Psoas muscle (tissue), 8 donors: ENCODE data around the gene PHF13. TPM values are rescaled to one million over a fixed set of nuclear protein-coding genes. Genes with fewer than 3 reads are reported as not detected.
A peak's percentile ranks its signal among the peaks of the same experiment; 100 is the strongest.

ENCODE experiments used
- ATAC-seq, 4 donors: fragments of 200-7000 bp; cut with Tn5 transposase; one replicate each; pipeline ENCODE4 v1.9.1; 2020; ENCODE audit warnings: moderate library complexity in 3 of 4, mild to moderate bottlenecking in 2 of 4
- DNase-seq, 2 donors: peaks; one replicate each; pipeline ENCODE4 v3.0.0-alpha.2; 2020
- H3K27ac ChIP-seq: fragments of 200-600 bp; one replicate; pipeline ENCODE4 v1.8.0; 2022
- H3K27me3 ChIP-seq, 3 donors: fragments of 200-600 bp in 1 of 3; one replicate each; pipeline versions ENCODE4 v1.6.1 to v1.8.0; 2013 to 2022; ENCODE audit warnings: low read length in 2 of 3, mild to moderate bottlenecking in 2 of 3, moderate library complexity in 1 of 3; ENCODE audit not compliant: insufficient read depth in 3 of 3
- H3K36me3 ChIP-seq, 2 donors: fragments of 200-600 bp in 1 of 2; one replicate each; pipeline versions ENCODE4 v1.6.1 to v1.8.0; 2013 to 2022; ENCODE audit warnings: low read depth in 1 of 2, mild to moderate bottlenecking in 1 of 2, moderate library complexity in 1 of 2; ENCODE audit not compliant: insufficient read depth in 1 of 2
- H3K4me1 ChIP-seq: fragments of 200-600 bp; one replicate; pipeline ENCODE4 v1.8.0; 2022
- H3K4me3 ChIP-seq: fragments of 200-600 bp; one replicate; pipeline ENCODE4 v1.8.0; 2022; ENCODE audit warnings: mild to moderate bottlenecking
- H3K9me3 ChIP-seq: fragments of 200-600 bp; one replicate; pipeline ENCODE4 v1.8.0; 2022
- CTCF ChIP-seq: fragments of 200-600 bp; IDR thresholded peaks from one replicate; pipeline ENCODE4 v1.8.0; 2022; ENCODE audit warnings: antibody characterized with exemption
- WGBS, 3 donors: extraction: QIAGEN DNeasy Blood & Tissue Kit; methylation state at CpG; one replicate each; pipeline versions ENCODE4 v1.1.6 to v1.1.7; 2013; 5-methylcytosine and 5-hydroxymethylcytosine counted together
- intact Hi-C, 2 donors: fragments of 100-400 bp; cut with DNase I; formaldehyde crosslinking; loops; one replicate each; pipeline versions ENCODE4 v1.11.0 to v1.14.2; 2022
- polyA plus RNA-seq, 3 donors: library from polyadenylated mRNA; stranded (reverse); fragments of 200-250 nt; gene quantifications; one replicate each; pipeline ENCODE4 v1.2.3, GENCODE V29; 2013
- total RNA-seq, 4 donors: library from RNA; stranded (reverse); fragmentation: NEBNext Ultra II Directional in 2 of 4; extraction: Animal tissue kit (Norgen Biotek cat#: 25700) in 2 of 4; gene quantifications; one replicate each; pipeline versions ENCODE4 v1.2.1 to v1.2.4, GENCODE V29; 2021 to 2023
- donor health status: healthy with polysubstance abuse.
- donor health status: DM: no; HTN: no; CAD: no; lungs with moderate emphysema.
- donor health status: Bipolar disorder and iron deficiency.
- donor health status: healthy.
- donor health status: DM: yes; HTN: yes; CAD: no.
- donor health status: DM: no; HTN: no; CAD: no.
- donor health status: DM: no; HTN: no; CAD: no.
- donor health status: DM: yes; HTN: yes; CAD: no.

The PHF13 gene
- total and polyA plus RNA-seq, 7 donors = 4.8 to 21.3 (median 7.5) TPM

GRCh38 chr1:6631058-6631457 is 17.5 kb downstream of the PHF13 start:
- Histone ChIP-seq H3K4me1 (peaks cover 9% of the 10 kb centered on the region), H3K4me3 (no peak overlapping the region), H3K27ac (no peak overlapping the region), H3K9me3 (no peaks in the 10 kb centered on the region), H3K27me3 (no peaks in the 10 kb centered on the region), H3K36me3 (peaks cover 6 to 90% of the 10 kb centered on the region in 2 donors)
- TF ChIP-seq CTCF = no peak
- no peak for ATAC-seq
- intact Hi-C loops = no loop called here
- 95 to 98% (median 96%) methylated on average over 8 of the region's 8 CpGs for WGBS, 3 donors
- no peak for DNase-seq

- DNase-seq (no peak), ATAC-seq (no peak)
- peaks cover 13 to 99% of the 10 kb centered on the region in 2 donors for H3K36me3 ChIP-seq
- TF ChIP-seq CTCF = no peak
- no peaks in the 10 kb centered on the region for H3K9me3 ChIP-seq
- intact Hi-C loops = no loop called here
- no peak overlapping the region for H3K4me3 ChIP-seq
- peaks cover under 1% of the 10 kb centered on the region for H3K4me1 ChIP-seq
- WGBS, 3 donors = 72 to 76% (median 73%) methylated on average over 30 of the region's 30 CpGs
- H3K27me3 ChIP-seq = no peaks in the 10 kb centered on the region
- no peak overlapping the region for H3K27ac ChIP-seq
These were observed 19.3 kb downstream of the PHF13 start for GRCh38 chr1:6632588-6633514.

- no peaks in the 10 kb centered on the region for H3K9me3 ChIP-seq
- no peak overlapping the region for H3K4me3 ChIP-seq
- intact Hi-C loops = loop anchor here in 1 of 2 donors (5.0 kb wide), 1 partner anchor 82 kb away; the partner anchor contains the start of gene NOL9
- ATAC-seq (peak; percentile 84 to 90 (median 86)), DNase-seq (peak; percentile 72 to 89)
- H3K4me1 ChIP-seq = peaks cover 6% of the 10 kb centered on the region
- WGBS, 3 donors = 43 to 63% (median 44%) methylated on average over 28 to 29 of the region's 29 CpGs
- peak overlapping the region; percentile 9 for H3K27ac ChIP-seq
- TF ChIP-seq CTCF = peak; percentile 56
- peaks cover 14 to 100% of the 10 kb centered on the region in 2 donors for H3K36me3 ChIP-seq
- no peaks in the 10 kb centered on the region for H3K27me3 ChIP-seq
These were observed 21.0 kb downstream of the PHF13 start for GRCh38 chr1:6634371-6635052.

- peaks cover 6% of the 10 kb centered on the region for H3K4me1 ChIP-seq
- no peak for DNase-seq
- peak overlapping the region; percentile 9 for H3K27ac ChIP-seq
These were observed 21.8 kb downstream of the PHF13 start for GRCh38 chr1:6635161-6635909.

More at GRCh38 chr1:6635161-6635909, 21.8 kb downstream of the PHF13 start:
- no peak for ATAC-seq
- Histone ChIP-seq H3K27me3 (no peaks in the 10 kb centered on the region), H3K4me3 (no peak overlapping the region), H3K9me3 (no peaks in the 10 kb centered on the region), H3K36me3 (peaks cover 16 to 100% of the 10 kb centered on the region in 2 donors)
- WGBS, 3 donors = 72 to 87% (median 79%) methylated on average over 20 of the region's 20 CpGs
- intact Hi-C loops = loop anchor here in 1 of 2 donors (5.0 kb wide), 1 partner anchor 83 kb away; the partner anchor contains the start of gene NOL9
- TF ChIP-seq CTCF = no peak
